Posterior cingulate gyrus (tissue), 11 donors: Measurements from ENCODE around the gene DNTTIP2.
A peak's percentile ranks its signal among the peaks of the same experiment; 100 is the strongest.
"Not testable (repeated sequence)": the region's sequence is repeated elsewhere in the genome, so short reads cannot be mapped to it uniquely, and the experiment has no call there.

ENCODE experiments used
- DNase-seq, 10 donors: peaks; one replicate each; pipeline versions ENCODE4 v3.0.0 to v3.0.0-alpha.2; 2020 to 2021; ENCODE audit warnings: mixed read lengths in 3 of 10
- intact Hi-C: fragments of 100-400 bp; cut with DNase I; formaldehyde crosslinking; loops from one replicate; pipeline ENCODE4 v1.15.1; 2023

DNTTIP2 gene

GRCh38 chr1:93878889-93879586, at the start of gene DNTTIP2:
Gene DNTTIP2 (minus strand): TSS chr1:93879206. CDS start chr1:93879148, 58 bp downstream.
- peak; percentile 87 to 98 (median 95) for DNase-seq
- intact Hi-C loops, result loop anchor here (1.0 kb wide), 1 partner anchor 30 kb away; the partner anchor contains the start of gene GCLM

- no peak for DNase-seq
- intact Hi-C loops, result no loop called here
Measured at GRCh38 chr1:93925206-93925605, 46.2 kb upstream of the DNTTIP2 start.

GRCh38 chr1:93919780-93920179, 40.8 kb upstream of the DNTTIP2 start:
- no peak for DNase-seq
- intact Hi-C loops, result no loop called here

GRCh38 chr1:93917302-93917701, 38.3 kb upstream of the DNTTIP2 start:
- DNase-seq, result no peak
- intact Hi-C loops, result no loop called here

GRCh38 chr1:93910880-93911279, 31.9 kb upstream of the DNTTIP2 start:
- DNase-seq, intact Hi-C loops: not testable (repeated sequence)

GRCh38 chr1:93910305-93910704, 31.3 kb upstream of the DNTTIP2 start:
- intact Hi-C loops, result no loop called here
- no peak for DNase-seq

- intact Hi-C loops, result loop anchor here (1.0 to 2.0 kb wide), 2 partner anchors 30 to 61 kb away; partner anchors contain the start of gene DNTTIP2
- peak; percentile 78 to 98 (median 86) for DNase-seq
Measured at GRCh38 chr1:93909146-93910050, 30.4 kb upstream of the DNTTIP2 start, which contains the start of gene GCLM. Gene GCLM (minus strand): TSS chr1:93909430. CDS start chr1:93909163, 267 bp downstream.

GRCh38 chr1:93908394-93909145, 29.6 kb upstream of the DNTTIP2 start:
- DNase-seq, result peak in 7 of 10 donors; percentile 9 to 88 (median 18)
- intact Hi-C loops, result loop anchor here (1.0 to 2.0 kb wide), 2 partner anchors 29 to 60 kb away; partner anchors contain the start of gene DNTTIP2

- DNase-seq, result peak in 2 of 10 donors; percentile 22 to 55
- intact Hi-C loops, result loop anchor here (2.0 kb wide), 1 partner anchor 59 kb away; no protein-coding TSS in a partner anchor
Measured at GRCh38 chr1:93907718-93908117, 28.7 kb upstream of the DNTTIP2 start.

GRCh38 chr1:93906480-93906879, 27.5 kb upstream of the DNTTIP2 start:
- no peak for DNase-seq
- intact Hi-C loops, result no loop called here

GRCh38 chr1:93905734-93906133, 26.7 kb upstream of the DNTTIP2 start:
- no peak for DNase-seq
- intact Hi-C loops, result no loop called here

- DNase-seq, result no peak
- intact Hi-C loops, result no loop called here
Measured at GRCh38 chr1:93905051-93905450, 26.0 kb upstream of the DNTTIP2 start.

GRCh38 chr1:93904228-93904627, 25.2 kb upstream of the DNTTIP2 start:
- intact Hi-C loops, result no loop called here
- DNase-seq, result no peak

GRCh38 chr1:93900723-93901504, 21.9 kb upstream of the DNTTIP2 start:
- intact Hi-C loops, result no loop called here
- no peak for DNase-seq

- intact Hi-C loops, result no loop called here
- no peak for DNase-seq
Measured at GRCh38 chr1:93899543-93900207, 20.7 kb upstream of the DNTTIP2 start.

GRCh38 chr1:93888900-93889299, 9.9 kb upstream of the DNTTIP2 start:
- no peak for DNase-seq
- intact Hi-C loops, result no loop called here

- DNase-seq, result no peak
- intact Hi-C loops, result no loop called here
Measured at GRCh38 chr1:93882269-93882668, 3.3 kb upstream of the DNTTIP2 start.

- DNase-seq, result no peak
- intact Hi-C loops, result no loop called here
Measured at GRCh38 chr1:93880731-93881130, 1.7 kb upstream of the DNTTIP2 start.

GRCh38 chr1:93878501-93878888, 511 bp downstream of the DNTTIP2 start:
- DNase-seq, result peak in 5 of 10 donors; percentile 9 to 83 (median 50)
- intact Hi-C loops, result no loop called here
